Lower leg skin (tissue), 4 donors: ENCODE results near the gene SCEL. TPM values are rescaled to one million over a fixed set of nuclear protein-coding genes. Genes with fewer than 3 reads are reported as not detected.

Experiments used
- DNase-seq, 2 donors: peaks; one replicate each; pipeline ENCODE4 v3.0.0-alpha.2; 2019; ENCODE audit warnings: low spot score in 2 of 2
- H3K4me3 ChIP-seq: fragments of 200-600 bp; sonication (generic); 2 replicates; pipeline ENCODE4 v1.5.1; 2017; ENCODE audit warnings: mild to moderate bottlenecking, low read depth; ENCODE audit not compliant: poor library complexity, severe bottlenecking
- POLR2A ChIP-seq, 2 donors: fragments of 450-650 bp; IDR thresholded peaks; one replicate each; pipeline ENCODE4 v1.6.1; 2016 to 2017; ENCODE audit warnings: antibody characterized with exemption in 2 of 2, mild to moderate bottlenecking in 1 of 2, moderate library complexity in 1 of 2
- WGBS, 2 donors: methylation state at CpG; one replicate each; pipeline ENCODE4 v1.1.5; 2018; 5-methylcytosine and 5-hydroxymethylcytosine counted together
- intact Hi-C: fragments of 100-400 bp; cut with DNase I; formaldehyde crosslinking; loops from one replicate; pipeline ENCODE4 v1.15.0; 2023; ENCODE audit warnings: low total_unique reads
- total RNA-seq, 4 donors: library from RNA; depleted of rRNA; stranded (reverse); fragments of >200 nt; gene quantifications; one replicate each; pipeline ENCODE4 v1.1.0, GENCODE V29; 2016
- TF ChIP-seq, protein P1 (sequence below), 3 donors: fragments of 450-650 bp; IDR thresholded peaks; one replicate each; pipeline ENCODE4 v1.5.1; 2016; ENCODE audit warnings: antibody characterized with exemption in 3 of 3, mild to moderate bottlenecking in 3 of 3, moderate library complexity in 2 of 3

The SCEL gene
- total RNA-seq, 4 donors from 2014 or later: 298 to 628 (median 352) TPM

GRCh38 chr13:77497835-77498234, 37.7 kb upstream of the SCEL start:
- no peak for DNase-seq
- H3K4me3 ChIP-seq: no peak overlapping the region
- no peak for TF ChIP-seq POLR2A (IDR thresholded peaks at IDR 0.05)
- TF ChIP-seq, protein P1, sequence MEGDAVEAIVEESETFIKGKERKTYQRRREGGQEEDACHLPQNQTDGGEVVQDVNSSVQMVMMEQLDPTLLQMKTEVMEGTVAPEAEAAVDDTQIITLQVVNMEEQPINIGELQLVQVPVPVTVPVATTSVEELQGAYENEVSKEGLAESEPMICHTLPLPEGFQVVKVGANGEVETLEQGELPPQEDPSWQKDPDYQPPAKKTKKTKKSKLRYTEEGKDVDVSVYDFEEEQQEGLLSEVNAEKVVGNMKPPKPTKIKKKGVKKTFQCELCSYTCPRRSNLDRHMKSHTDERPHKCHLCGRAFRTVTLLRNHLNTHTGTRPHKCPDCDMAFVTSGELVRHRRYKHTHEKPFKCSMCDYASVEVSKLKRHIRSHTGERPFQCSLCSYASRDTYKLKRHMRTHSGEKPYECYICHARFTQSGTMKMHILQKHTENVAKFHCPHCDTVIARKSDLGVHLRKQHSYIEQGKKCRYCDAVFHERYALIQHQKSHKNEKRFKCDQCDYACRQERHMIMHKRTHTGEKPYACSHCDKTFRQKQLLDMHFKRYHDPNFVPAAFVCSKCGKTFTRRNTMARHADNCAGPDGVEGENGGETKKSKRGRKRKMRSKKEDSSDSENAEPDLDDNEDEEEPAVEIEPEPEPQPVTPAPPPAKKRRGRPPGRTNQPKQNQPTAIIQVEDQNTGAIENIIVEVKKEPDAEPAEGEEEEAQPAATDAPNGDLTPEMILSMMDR (IDR thresholded peaks at IDR 0.05): no peak
- intact Hi-C loops: no loop called here

- no peak for TF ChIP-seq POLR2A (IDR thresholded peaks at IDR 0.05)
- TF ChIP-seq, protein P1 (IDR thresholded peaks at IDR 0.05): no peak
- 78 to 79% methylated on average over 4 of the region's 4 CpGs for WGBS, 2 donors
- no peak for DNase-seq
- intact Hi-C loops: no loop called here
- H3K4me3 ChIP-seq: no peak overlapping the region
Observed at GRCh38 chr13:77502104-77502720, 33.3 kb upstream of the SCEL start.

GRCh38 chr13:77503398-77503797, 32.1 kb upstream of the SCEL start:
- no peak overlapping the region for H3K4me3 ChIP-seq
- intact Hi-C loops: no loop called here
- DNase-seq: no peak
- 61 to 68% methylated on average over 5 of the region's 5 CpGs for WGBS, 2 donors
- TF ChIP-seq, protein P1 (IDR thresholded peaks at IDR 0.05): no peak
- no peak for TF ChIP-seq POLR2A (IDR thresholded peaks at IDR 0.05)

- no peak overlapping the region for H3K4me3 ChIP-seq
- DNase-seq: no peak
- 92 to 94% methylated on average over 3 of the region's 3 CpGs for WGBS, 2 donors
- intact Hi-C loops: no loop called here
- TF ChIP-seq POLR2A (IDR thresholded peaks at IDR 0.05): no peak
- TF ChIP-seq, protein P1 (IDR thresholded peaks at IDR 0.05): no peak
Observed at GRCh38 chr13:77506874-77507273, 28.6 kb upstream of the SCEL start.

DNA sequence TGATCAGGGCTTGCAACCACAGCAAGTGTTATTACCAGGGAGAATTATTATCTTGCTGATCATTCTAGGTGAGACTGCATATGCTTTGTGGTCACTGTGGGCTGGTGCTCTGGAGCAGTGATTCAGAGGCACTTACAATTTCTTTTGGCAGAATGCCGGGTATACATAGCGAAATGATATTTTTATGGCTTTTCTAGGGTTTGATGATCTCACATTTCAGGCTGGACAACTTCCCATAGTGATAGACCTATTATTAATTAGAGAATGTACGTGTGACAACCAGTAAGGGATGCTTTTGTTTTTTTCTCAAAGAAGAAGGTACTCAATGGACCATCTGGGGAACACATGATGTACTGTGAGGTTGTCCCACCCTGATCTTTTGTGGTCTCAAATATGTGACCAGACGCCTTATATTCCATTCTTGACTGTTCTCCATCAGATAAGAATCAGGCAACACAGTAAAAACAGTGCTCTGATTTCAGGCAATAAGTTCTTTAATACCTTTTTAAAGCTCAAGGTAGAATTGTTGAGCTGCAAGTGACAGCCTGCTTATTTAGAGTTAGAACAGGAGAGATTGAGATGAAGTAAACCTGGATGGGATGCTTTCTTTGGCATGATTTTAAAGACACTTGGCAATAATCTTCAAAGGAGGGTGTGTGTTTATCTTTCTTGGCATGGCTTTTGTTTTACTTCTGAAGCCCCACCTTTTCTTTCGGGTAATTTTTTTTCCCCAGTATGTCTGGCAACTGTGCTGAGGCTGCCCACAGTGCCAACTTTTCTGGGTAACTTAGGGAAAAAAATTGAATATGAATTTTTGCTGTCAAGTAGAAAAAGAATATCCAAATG, 27.4 kb upstream of the SCEL start:
- intact Hi-C loops: no loop called here
- no peak overlapping the region for H3K4me3 ChIP-seq
- 21 to 23% methylated on average over 5 of the region's 5 CpGs for WGBS, 2 donors
- DNase-seq: no peak
- TF ChIP-seq POLR2A (IDR thresholded peaks at IDR 0.05): no peak
- TF ChIP-seq, protein P1 (IDR thresholded peaks at IDR 0.05): no peak
